ENCODE results near the gene PCDH19.

DNA sequence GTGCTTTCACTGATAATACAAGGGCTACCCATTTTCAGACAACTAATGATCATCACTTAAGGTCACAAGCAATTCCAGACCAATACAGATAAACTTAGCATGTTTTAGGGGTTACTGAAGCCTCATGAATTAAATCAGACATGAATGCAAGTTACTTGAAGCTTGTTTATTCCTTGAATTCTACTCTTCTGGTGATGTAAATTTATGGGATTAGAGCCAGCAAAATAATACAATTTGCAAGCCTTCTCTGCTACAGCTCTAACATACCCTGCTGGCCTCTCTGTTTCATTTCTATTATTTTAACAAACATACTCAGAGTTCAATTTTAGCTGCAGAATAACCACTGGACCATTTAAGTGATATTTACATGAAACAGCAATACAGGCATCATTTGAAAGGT lies 60.7 kb downstream of the PCDH19 start:
- TF ChIP-seq POLR2A (IDR thresholded peaks at IDR 0.05) = no peak
- TF ChIP-seq, protein P1, sequence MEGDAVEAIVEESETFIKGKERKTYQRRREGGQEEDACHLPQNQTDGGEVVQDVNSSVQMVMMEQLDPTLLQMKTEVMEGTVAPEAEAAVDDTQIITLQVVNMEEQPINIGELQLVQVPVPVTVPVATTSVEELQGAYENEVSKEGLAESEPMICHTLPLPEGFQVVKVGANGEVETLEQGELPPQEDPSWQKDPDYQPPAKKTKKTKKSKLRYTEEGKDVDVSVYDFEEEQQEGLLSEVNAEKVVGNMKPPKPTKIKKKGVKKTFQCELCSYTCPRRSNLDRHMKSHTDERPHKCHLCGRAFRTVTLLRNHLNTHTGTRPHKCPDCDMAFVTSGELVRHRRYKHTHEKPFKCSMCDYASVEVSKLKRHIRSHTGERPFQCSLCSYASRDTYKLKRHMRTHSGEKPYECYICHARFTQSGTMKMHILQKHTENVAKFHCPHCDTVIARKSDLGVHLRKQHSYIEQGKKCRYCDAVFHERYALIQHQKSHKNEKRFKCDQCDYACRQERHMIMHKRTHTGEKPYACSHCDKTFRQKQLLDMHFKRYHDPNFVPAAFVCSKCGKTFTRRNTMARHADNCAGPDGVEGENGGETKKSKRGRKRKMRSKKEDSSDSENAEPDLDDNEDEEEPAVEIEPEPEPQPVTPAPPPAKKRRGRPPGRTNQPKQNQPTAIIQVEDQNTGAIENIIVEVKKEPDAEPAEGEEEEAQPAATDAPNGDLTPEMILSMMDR (IDR thresholded peaks at IDR 0.05) = no peak
